Mesenchymal stem cell (in vitro differentiated cells and primary cell): Measurements from ENCODE around the gene RENBP.

Experiments
- DNase-seq: peaks from one replicate; pipeline ENCODE4 v3.0.0-alpha.2; 2013
- H2AFZ ChIP-seq: one replicate; pipeline ENCODE4 v1.6.1; 2013; ENCODE audit warnings: low read depth, mild to moderate bottlenecking, control low read depth, inconsistent platforms, low read length, moderate library complexity
- H2AK5ac ChIP-seq: 2 replicates; pipeline ENCODE4 v1.6.1; 2013; ENCODE audit warnings: low read length, moderate library complexity, mild to moderate bottlenecking, inconsistent platforms; ENCODE audit not compliant: severe bottlenecking
- H2BK120ac ChIP-seq: one replicate; pipeline ENCODE4 v1.6.1; 2013; ENCODE audit warnings: low read depth, mild to moderate bottlenecking, inconsistent platforms, low read length, moderate library complexity
- H2BK12ac ChIP-seq, 2 experiments: one replicate each; pipeline ENCODE4 v1.6.1; 2013; ENCODE audit warnings: inconsistent platforms in 2 of 2, low read length in 2 of 2, mild to moderate bottlenecking in 2 of 2, moderate library complexity in 2 of 2, control low read depth in 1 of 2
- H2BK15ac ChIP-seq: one replicate; pipeline ENCODE4 v1.6.1; 2013; ENCODE audit warnings: mild to moderate bottlenecking, low read depth, inconsistent platforms; ENCODE audit not compliant: poor library complexity, severe bottlenecking
- H2BK5ac ChIP-seq: 2 replicates; pipeline ENCODE4 v1.6.1; 2013; ENCODE audit warnings: low read depth, mild to moderate bottlenecking, low read length, control low read depth, inconsistent platforms; ENCODE audit not compliant: poor library complexity, severe bottlenecking
- H3K14ac ChIP-seq, 2 experiments: one replicate each; pipeline ENCODE4 v1.6.1; 2013; ENCODE audit warnings: inconsistent platforms in 2 of 2, low read length in 2 of 2, control low read depth in 1 of 2, mild to moderate bottlenecking in 1 of 2, moderate library complexity in 1 of 2
- H3K18ac ChIP-seq, 2 experiments: one replicate each; pipeline ENCODE4 v1.6.1; 2013; ENCODE audit warnings: inconsistent platforms in 2 of 2, low read length in 2 of 2, control low read depth in 1 of 2, low read depth in 1 of 2, mild to moderate bottlenecking in 1 of 2
- H3K23ac ChIP-seq, 2 experiments: one replicate each; pipeline ENCODE4 v1.6.1; 2013; ENCODE audit warnings: inconsistent platforms in 2 of 2, low read length in 2 of 2, mild to moderate bottlenecking in 2 of 2, moderate library complexity in 2 of 2, control low read depth in 1 of 2
- H3K27ac ChIP-seq: 2 replicates; pipeline ENCODE4 v1.5.1; 2013; ENCODE audit warnings: mild to moderate bottlenecking, moderate library complexity, low read length, control low read depth, inconsistent platforms; ENCODE audit not compliant: poor library complexity, severe bottlenecking
- H3K27me3 ChIP-seq, 2 experiments: 2 replicates each; pipeline versions ENCODE4 v1.6.1 to v1.7.0; 2013; ENCODE audit warnings: low read length in 2 of 2, mild to moderate bottlenecking in 2 of 2, moderate library complexity in 2 of 2, control low read depth in 1 of 2, inconsistent platforms in 1 of 2; ENCODE audit not compliant: control insufficient read depth in 1 of 2, insufficient read depth in 1 of 2
- H3K36me3 ChIP-seq, 2 experiments: 2 replicates each; pipeline versions ENCODE4 v1.6.1 to v1.7.0; 2013; ENCODE audit warnings: low read length in 2 of 2, control low read depth in 1 of 2, inconsistent platforms in 1 of 2, low read depth in 1 of 2, mild to moderate bottlenecking in 1 of 2; ENCODE audit not compliant: insufficient read depth in 2 of 2, control insufficient read depth in 1 of 2
- H3K4ac ChIP-seq, 2 experiments: one replicate each; pipeline ENCODE4 v1.6.1; 2013; ENCODE audit warnings: inconsistent platforms in 2 of 2, low read length in 2 of 2, mild to moderate bottlenecking in 2 of 2, moderate library complexity in 2 of 2, control low read depth in 1 of 2, low read depth in 1 of 2
- H3K4me1 ChIP-seq: 2 replicates; pipeline ENCODE4 v1.6.1; 2013; ENCODE audit warnings: low read depth, low read length, control low read depth; ENCODE audit not compliant: control insufficient read depth, insufficient read depth
- H3K4me2 ChIP-seq: 2 replicates; pipeline ENCODE4 v1.6.1; 2013; ENCODE audit warnings: low read length, mild to moderate bottlenecking, inconsistent platforms; ENCODE audit not compliant: poor library complexity, severe bottlenecking
- H3K4me3 ChIP-seq, 2 experiments: 2 replicates each; pipeline versions ENCODE4 v1.5.1 to v1.7.0; 2013; ENCODE audit warnings: low read length in 2 of 2, mild to moderate bottlenecking in 2 of 2, control low read depth in 1 of 2, low read depth in 1 of 2; ENCODE audit not compliant: insufficient read depth in 1 of 2
- H3K79me1 ChIP-seq: replicated peaks from 2 replicates; pipeline ENCODE4 v1.6.1; 2013; ENCODE audit warnings: mild to moderate bottlenecking, control low read depth, low read length, inconsistent platforms; ENCODE audit not compliant: poor library complexity, severe bottlenecking
- H3K9ac ChIP-seq: 2 replicates; pipeline ENCODE4 v1.7.0; 2013; ENCODE audit warnings: mild to moderate bottlenecking, low read length, moderate library complexity
- H3K9me3 ChIP-seq: 2 replicates; pipeline ENCODE4 v1.7.0; 2013; ENCODE audit warnings: mild to moderate bottlenecking, low read length; ENCODE audit not compliant: control insufficient read depth
- H4K8ac ChIP-seq: one replicate; pipeline ENCODE4 v1.6.1; 2013; ENCODE audit warnings: inconsistent platforms, mild to moderate bottlenecking, low read length, moderate library complexity
- H4K91ac ChIP-seq: one replicate; pipeline ENCODE4 v1.6.1; 2013; ENCODE audit warnings: mild to moderate bottlenecking, low read length, inconsistent platforms
- WGBS: methylation state at CpG from one replicate; pipeline ENCODE4 v1.1.7; 2013; ENCODE audit warnings: mixed read lengths; 5-methylcytosine and 5-hydroxymethylcytosine counted together

RENBP gene

DNA sequence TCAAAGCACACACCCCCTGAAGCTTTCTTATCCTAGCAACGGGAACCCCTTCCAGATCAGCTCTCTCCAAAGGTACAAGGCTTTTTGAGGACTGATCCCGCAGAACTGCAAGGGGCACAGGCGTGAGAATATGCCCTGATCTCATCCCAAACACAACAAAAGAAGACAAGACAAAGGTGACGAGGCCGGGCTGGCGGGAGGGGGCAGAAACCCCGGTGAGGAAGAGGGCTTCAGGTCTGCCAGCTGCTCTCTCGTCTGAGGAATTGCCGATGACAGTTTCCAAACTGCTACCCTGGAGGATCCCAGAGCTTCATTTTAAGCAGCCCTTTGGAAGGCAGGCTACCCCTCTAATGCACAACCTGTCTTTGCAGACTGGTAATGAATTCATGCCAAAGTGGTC is 23.8 kb upstream of the RENBP start:
- no peak overlapping the region for H2BK12ac ChIP-seq
- WGBS = 65% methylated on average over 8 of the region's 9 CpGs
- H3K79me1 ChIP-seq = no peaks in the 10 kb centered on the region
- H3K4me3 ChIP-seq = peak overlapping the region in 1 of 2 experiments; percentile 99
- H3K9ac ChIP-seq = peak overlapping the region; percentile 87
- H4K91ac ChIP-seq = no peak overlapping the region
- no peaks in the 10 kb centered on the region for H3K9me3 ChIP-seq
- H3K27ac ChIP-seq = no peak overlapping the region
- peaks cover 0 to 4% of the 10 kb centered on the region in 2 experiments for H3K27me3 ChIP-seq
- H3K14ac ChIP-seq = no peak overlapping the region
- H2BK120ac ChIP-seq = no peak overlapping the region
- DNase-seq = no peak
- H3K23ac ChIP-seq = no peak overlapping the region
- H3K4ac ChIP-seq = no peak overlapping the region
- H3K18ac ChIP-seq = no peak overlapping the region
- H3K4me1 ChIP-seq = peaks cover 36% of the 10 kb centered on the region
- H2BK5ac ChIP-seq = no peak overlapping the region
- no peak overlapping the region for H4K8ac ChIP-seq
- H3K36me3 ChIP-seq = peaks cover under 1 to 39% of the 10 kb centered on the region in 2 experiments
- no peak overlapping the region for H2BK15ac ChIP-seq
- H3K4me2 ChIP-seq = peak overlapping the region; percentile 81
- H2AK5ac ChIP-seq = no peak overlapping the region
- H2AFZ ChIP-seq = no peak overlapping the region

DNA sequence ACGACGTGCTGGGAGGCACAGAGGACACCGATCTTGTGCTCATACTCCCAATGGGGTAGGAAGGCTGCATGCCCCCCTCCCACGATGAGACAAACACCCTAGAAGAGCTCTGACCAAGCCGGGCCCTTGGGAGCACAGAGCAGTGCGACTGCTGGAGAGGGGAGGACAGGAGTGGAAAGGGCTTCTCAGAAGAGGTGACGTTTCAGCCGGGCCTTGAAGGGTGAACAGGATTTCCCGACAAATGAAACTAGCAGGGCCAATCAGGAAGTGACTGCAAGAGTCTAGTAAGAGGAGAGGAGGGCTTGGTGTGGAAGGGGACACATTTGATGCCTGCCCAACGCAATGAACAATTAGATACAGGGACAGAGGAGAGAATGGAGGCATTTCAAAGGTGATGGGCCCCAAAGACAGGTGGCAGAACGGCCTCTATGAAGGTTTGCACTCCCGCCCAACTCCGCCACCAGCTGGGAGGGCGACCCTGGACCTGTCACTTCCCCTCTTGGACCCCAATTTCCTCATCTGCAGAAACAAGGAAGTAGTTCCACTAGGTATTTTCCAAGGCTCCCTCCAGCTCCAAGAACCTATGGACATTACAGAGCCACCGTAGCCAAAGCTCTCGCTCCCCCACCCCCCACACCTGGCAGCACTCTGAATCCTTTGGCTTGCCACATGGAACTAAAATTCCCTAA is 23.2 kb upstream of the RENBP start:
- H3K36me3 ChIP-seq = peaks cover 6 to 45% of the 10 kb centered on the region in 2 experiments
- H3K9ac ChIP-seq = peak overlapping the region; percentile 87
- no peak overlapping the region for H4K8ac ChIP-seq
- no peak overlapping the region for H4K91ac ChIP-seq
- H3K4me2 ChIP-seq = peak overlapping the region; percentile 6
- H2AFZ ChIP-seq = no peak overlapping the region
- H3K23ac ChIP-seq = no peak overlapping the region
- no peaks in the 10 kb centered on the region for H3K79me1 ChIP-seq
- H3K27me3 ChIP-seq = peaks cover 0 to 4% of the 10 kb centered on the region in 2 experiments
- no peak overlapping the region for H3K14ac ChIP-seq
- no peak overlapping the region for H2BK12ac ChIP-seq
- WGBS = 81% methylated on average over 15 of the region's 16 CpGs
- H2BK15ac ChIP-seq = no peak overlapping the region
- no peak for DNase-seq
- no peak overlapping the region for H3K4ac ChIP-seq
- no peak overlapping the region for H3K27ac ChIP-seq
- H2BK5ac ChIP-seq = no peak overlapping the region
- no peak overlapping the region for H2BK120ac ChIP-seq
- no peak overlapping the region for H2AK5ac ChIP-seq
- H3K18ac ChIP-seq = no peak overlapping the region
- peaks cover 36% of the 10 kb centered on the region for H3K4me1 ChIP-seq
- H3K4me3 ChIP-seq = peak overlapping the region in 1 of 2 experiments; percentile 99
- H3K9me3 ChIP-seq = no peaks in the 10 kb centered on the region

DNA sequence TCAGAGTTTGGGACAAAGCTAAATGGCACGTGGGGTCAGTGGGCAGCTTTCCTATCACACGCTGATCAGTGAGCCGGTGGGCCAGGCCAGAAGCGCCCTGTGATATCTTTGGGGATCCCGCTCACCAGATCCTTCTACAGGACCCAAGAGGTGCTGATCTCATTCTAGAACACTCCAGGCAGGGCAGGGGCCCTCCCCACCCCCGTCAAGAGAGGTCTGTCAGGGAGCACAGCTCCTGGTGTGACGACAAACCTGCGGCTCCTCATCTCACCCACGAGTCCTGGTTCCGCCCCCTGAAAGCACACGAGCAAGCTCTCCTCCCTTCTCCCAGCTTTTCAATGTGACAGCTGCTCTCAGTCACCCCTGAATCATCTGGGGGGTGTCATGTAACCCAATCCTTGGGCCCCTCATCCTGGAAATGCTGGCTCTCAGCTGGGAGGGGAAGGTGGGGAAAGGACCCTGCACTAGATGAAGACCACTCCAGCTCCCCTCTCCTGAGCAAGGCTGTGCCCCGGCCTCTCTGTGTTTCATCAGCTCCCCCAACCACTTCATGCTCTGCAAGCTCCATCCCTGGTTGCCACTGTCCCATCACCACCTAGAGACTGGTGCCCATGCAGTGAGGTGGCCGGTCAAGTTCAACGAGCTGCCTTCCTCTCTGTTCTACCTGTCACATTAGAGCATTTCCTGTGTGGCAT is 22.5 kb upstream of the RENBP start:
- WGBS = 92% methylated on average over 11 of the region's 14 CpGs
- H3K27ac ChIP-seq = no peak overlapping the region
- H3K27me3 ChIP-seq = peaks cover 0 to 4% of the 10 kb centered on the region in 2 experiments
- H4K91ac ChIP-seq = no peak overlapping the region
- no peak overlapping the region for H2BK5ac ChIP-seq
- no peak overlapping the region for H3K18ac ChIP-seq
- no peaks in the 10 kb centered on the region for H3K79me1 ChIP-seq
- no peak overlapping the region for H2AK5ac ChIP-seq
- no peak overlapping the region for H3K4me2 ChIP-seq
- peaks cover 13 to 52% of the 10 kb centered on the region in 2 experiments for H3K36me3 ChIP-seq
- H4K8ac ChIP-seq = no peak overlapping the region
- no peak overlapping the region for H3K4ac ChIP-seq
- DNase-seq = no peak
- no peak overlapping the region for H2BK12ac ChIP-seq
- H3K14ac ChIP-seq = no peak overlapping the region
- no peak overlapping the region for H2AFZ ChIP-seq
- H3K9me3 ChIP-seq = no peaks in the 10 kb centered on the region
- no peak overlapping the region for H2BK120ac ChIP-seq
- peaks cover 36% of the 10 kb centered on the region for H3K4me1 ChIP-seq
- H3K9ac ChIP-seq = peak overlapping the region; percentile 20
- H2BK15ac ChIP-seq = peak overlapping the region; percentile 4
- peak overlapping the region in 1 of 2 experiments; percentile 99 for H3K4me3 ChIP-seq
- no peak overlapping the region for H3K23ac ChIP-seq

DNA sequence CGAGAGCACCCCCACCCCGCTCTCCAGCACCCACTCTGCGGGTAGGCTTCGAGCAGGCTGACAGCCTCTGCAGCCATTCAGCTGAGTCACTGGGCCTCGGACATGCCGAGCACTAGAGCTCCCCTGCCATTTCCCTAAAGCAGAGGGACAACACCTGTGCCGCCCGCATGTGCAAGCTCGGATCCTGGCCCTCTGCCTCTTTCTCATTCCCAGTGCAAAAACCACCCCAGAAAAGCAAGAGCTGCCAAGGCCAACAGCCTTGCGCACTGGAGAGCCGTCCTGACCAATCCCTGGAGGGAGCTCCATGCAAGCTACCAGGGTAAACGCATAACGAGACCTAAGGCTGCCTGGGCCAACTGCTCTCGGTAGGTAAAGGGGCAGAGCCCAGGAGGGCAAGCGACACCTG is 21.8 kb upstream of the RENBP start:
- WGBS = 78% methylated on average over 15 of the region's 15 CpGs
- DNase-seq = no peak
- H3K4me3 ChIP-seq = peak overlapping the region in 1 of 2 experiments; percentile 18
- peaks cover 36% of the 10 kb centered on the region for H3K4me1 ChIP-seq
- H2BK5ac ChIP-seq = no peak overlapping the region
- peak overlapping the region; percentile 20 for H3K9ac ChIP-seq
- H4K8ac ChIP-seq = no peak overlapping the region
- H3K4ac ChIP-seq = no peak overlapping the region
- H3K9me3 ChIP-seq = no peaks in the 10 kb centered on the region
- H3K14ac ChIP-seq = no peak overlapping the region
- H2BK12ac ChIP-seq = no peak overlapping the region
- no peak overlapping the region for H2BK120ac ChIP-seq
- H3K4me2 ChIP-seq = peak overlapping the region; percentile 39
- H2AK5ac ChIP-seq = no peak overlapping the region
- no peak overlapping the region for H3K18ac ChIP-seq
- no peak overlapping the region for H2AFZ ChIP-seq
- peaks cover 0 to 4% of the 10 kb centered on the region in 2 experiments for H3K27me3 ChIP-seq
- peaks cover 5% of the 10 kb centered on the region for H3K79me1 ChIP-seq
- H3K23ac ChIP-seq = no peak overlapping the region
- peaks cover 20 to 59% of the 10 kb centered on the region in 2 experiments for H3K36me3 ChIP-seq
- no peak overlapping the region for H4K91ac ChIP-seq
- H2BK15ac ChIP-seq = no peak overlapping the region
- H3K27ac ChIP-seq = no peak overlapping the region
